Lower leg skin (tissue), 3 donors: ENCODE measurements around the gene CPSF4L.

Experiments
- CTCF ChIP-seq, 3 donors: fragments of 450-650 bp; IDR thresholded peaks; one replicate each; pipeline ENCODE4 v1.5.1; 2016; ENCODE audit warnings: antibody characterized with exemption in 3 of 3, mild to moderate bottlenecking in 3 of 3, moderate library complexity in 2 of 3
- POLR2A ChIP-seq, 2 donors: fragments of 450-650 bp; IDR thresholded peaks; one replicate each; pipeline ENCODE4 v1.6.1; 2016 to 2017; ENCODE audit warnings: antibody characterized with exemption in 2 of 2, mild to moderate bottlenecking in 1 of 2, moderate library complexity in 1 of 2

- TF ChIP-seq CTCF (IDR thresholded peaks at IDR 0.05) = no peak
- TF ChIP-seq POLR2A (IDR thresholded peaks at IDR 0.05) = no peak
Observed at GRCh38 chr17:73200476-73200875, 61.2 kb downstream of the CPSF4L start.
